Muscle layer of colon (tissue), 2 donors: Measurements from ENCODE around the gene SERPINB6.

Source experiments
- H3K27ac ChIP-seq: one replicate; pipeline ENCODE4 v1.7.0; 2013; ENCODE audit warnings: low read depth, mild to moderate bottlenecking, low read length, moderate library complexity
- H3K27me3 ChIP-seq, 2 donors: one replicate each; pipeline ENCODE4 v1.7.0; 2013; ENCODE audit warnings: low read length in 2 of 2, mild to moderate bottlenecking in 2 of 2; ENCODE audit not compliant: insufficient read depth in 2 of 2, control insufficient read depth in 1 of 2
- H3K36me3 ChIP-seq: one replicate; pipeline ENCODE4 v1.7.0; 2013; ENCODE audit warnings: mild to moderate bottlenecking, low read length; ENCODE audit not compliant: insufficient read depth
- H3K4me1 ChIP-seq: one replicate; pipeline ENCODE4 v1.7.0; 2013; ENCODE audit warnings: mild to moderate bottlenecking, low read length; ENCODE audit not compliant: insufficient read depth
- H3K4me3 ChIP-seq, 2 donors: one replicate each; pipeline ENCODE4 v1.7.0; 2013; ENCODE audit warnings: low read length in 2 of 2, low read depth in 1 of 2, mild to moderate bottlenecking in 1 of 2, moderate library complexity in 1 of 2
- H3K9ac ChIP-seq: one replicate; pipeline ENCODE4 v1.7.0; 2013; ENCODE audit warnings: low read length
- H3K9me3 ChIP-seq: one replicate; pipeline ENCODE4 v1.7.0; 2013; ENCODE audit warnings: mild to moderate bottlenecking, low read length
- donor health status: abdominal sarcoma.
- donor health status: Adenocarcinoma of cecum.

SERPINB6 gene

DNA sequence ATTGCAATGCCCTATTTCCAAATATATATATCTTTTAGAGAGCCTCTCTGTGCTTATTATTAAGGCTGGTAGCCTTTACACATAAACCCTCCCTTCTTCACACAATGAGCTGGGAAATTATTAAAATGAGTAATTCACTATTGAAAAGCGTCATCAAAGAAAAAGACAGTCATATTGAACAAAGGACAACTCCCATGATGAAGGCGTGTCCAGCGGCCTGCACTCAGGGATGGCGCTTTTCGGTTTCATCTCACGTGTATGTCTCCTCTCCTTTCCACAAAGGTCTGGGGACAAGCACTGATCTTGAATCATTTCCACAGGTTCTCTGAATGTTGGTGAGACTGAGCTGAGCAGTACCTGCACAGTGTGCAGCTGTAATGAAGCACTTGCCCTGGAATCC, 71.8 kb downstream of the SERPINB6 start:
- Histone ChIP-seq H3K4me1 (peaks cover 5% of the 10 kb centered on the region), H3K36me3 (peaks cover 8% of the 10 kb centered on the region), H3K4me3 (no peak overlapping the region), H3K27ac (no peak overlapping the region), H3K9me3 (no peaks in the 10 kb centered on the region), H3K9ac (no peak overlapping the region), H3K27me3 (no peaks in the 10 kb centered on the region)
